GM23338 (cell line): ENCODE data around the gene OTUD1.

Experiments used
- EZH2 ChIP-seq: fragments of 200-600 bp; sonication (generic); IDR thresholded peaks from one replicate; pipeline ENCODE4 v1.8.0; 2017; ENCODE audit warnings: antibody characterized with exemption, mild to moderate bottlenecking, low read depth; ENCODE audit not compliant: unreplicated experiment
- JUNB ChIP-seq: IDR thresholded peaks from one replicate; pipeline ENCODE4 v1.6.1; 2016; ENCODE audit warnings: antibody characterized with exemption; ENCODE audit not compliant: unreplicated experiment
- POLR2AphosphoS5 ChIP-seq: IDR thresholded peaks from 2 replicates; pipeline ENCODE4 v1.6.1; 2016; ENCODE audit warnings: antibody characterized with exemption, low read depth
- STAT1 ChIP-seq: IDR thresholded peaks from one replicate; pipeline ENCODE4 v1.6.1; 2016; ENCODE audit warnings: antibody characterized with exemption; ENCODE audit not compliant: unreplicated experiment
- TF ChIP-seq, protein P1 (sequence below), 2 experiments: fragments of 200-600 bp in 1 of 2; sonication (generic) in 1 of 2; conservative IDR thresholded peaks; 2 replicates each; pipeline versions ENCODE4 v1.5.1 to v1.6.1; 2016 to 2017; ENCODE audit warnings: antibody characterized with exemption in 2 of 2, low read depth in 2 of 2, mild to moderate bottlenecking in 2 of 2, moderate library complexity in 1 of 2
- TF ChIP-seq, protein P2 (sequence below): IDR thresholded peaks from 2 replicates; pipeline ENCODE4 v1.6.1; 2016; ENCODE audit warnings: antibody characterized with exemption
- TF ChIP-seq, protein P3 (sequence below): IDR thresholded peaks from one replicate; pipeline ENCODE4 v1.6.1; 2018; ENCODE audit warnings: antibody characterized with exemption; ENCODE audit not compliant: unreplicated experiment

DNA sequence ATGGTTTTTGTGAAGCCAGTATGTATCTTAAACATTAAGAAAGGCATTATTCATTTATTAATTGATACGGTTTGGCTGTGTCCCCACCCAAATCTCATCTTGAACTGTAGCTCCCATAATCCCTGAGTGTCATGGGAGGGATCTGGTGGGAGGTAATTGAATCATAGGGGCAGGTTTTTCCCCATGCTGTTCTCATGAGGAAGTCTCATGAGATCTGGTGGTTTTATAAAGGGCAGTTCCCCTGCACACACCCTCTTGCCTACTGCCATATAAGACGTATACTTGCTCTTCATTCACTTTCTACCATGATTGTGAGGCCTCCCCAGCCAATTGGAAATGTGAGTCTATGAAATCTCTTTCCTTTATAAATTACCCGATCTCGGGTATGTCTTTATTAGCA lies 28.1 kb downstream of the OTUD1 start:
- TF ChIP-seq, protein P1, sequence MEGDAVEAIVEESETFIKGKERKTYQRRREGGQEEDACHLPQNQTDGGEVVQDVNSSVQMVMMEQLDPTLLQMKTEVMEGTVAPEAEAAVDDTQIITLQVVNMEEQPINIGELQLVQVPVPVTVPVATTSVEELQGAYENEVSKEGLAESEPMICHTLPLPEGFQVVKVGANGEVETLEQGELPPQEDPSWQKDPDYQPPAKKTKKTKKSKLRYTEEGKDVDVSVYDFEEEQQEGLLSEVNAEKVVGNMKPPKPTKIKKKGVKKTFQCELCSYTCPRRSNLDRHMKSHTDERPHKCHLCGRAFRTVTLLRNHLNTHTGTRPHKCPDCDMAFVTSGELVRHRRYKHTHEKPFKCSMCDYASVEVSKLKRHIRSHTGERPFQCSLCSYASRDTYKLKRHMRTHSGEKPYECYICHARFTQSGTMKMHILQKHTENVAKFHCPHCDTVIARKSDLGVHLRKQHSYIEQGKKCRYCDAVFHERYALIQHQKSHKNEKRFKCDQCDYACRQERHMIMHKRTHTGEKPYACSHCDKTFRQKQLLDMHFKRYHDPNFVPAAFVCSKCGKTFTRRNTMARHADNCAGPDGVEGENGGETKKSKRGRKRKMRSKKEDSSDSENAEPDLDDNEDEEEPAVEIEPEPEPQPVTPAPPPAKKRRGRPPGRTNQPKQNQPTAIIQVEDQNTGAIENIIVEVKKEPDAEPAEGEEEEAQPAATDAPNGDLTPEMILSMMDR (conservative IDR thresholded peaks at IDR 0.05; ENCODE audit: low read depth in 2 of 2): no peak
- TF ChIP-seq, protein P2, sequence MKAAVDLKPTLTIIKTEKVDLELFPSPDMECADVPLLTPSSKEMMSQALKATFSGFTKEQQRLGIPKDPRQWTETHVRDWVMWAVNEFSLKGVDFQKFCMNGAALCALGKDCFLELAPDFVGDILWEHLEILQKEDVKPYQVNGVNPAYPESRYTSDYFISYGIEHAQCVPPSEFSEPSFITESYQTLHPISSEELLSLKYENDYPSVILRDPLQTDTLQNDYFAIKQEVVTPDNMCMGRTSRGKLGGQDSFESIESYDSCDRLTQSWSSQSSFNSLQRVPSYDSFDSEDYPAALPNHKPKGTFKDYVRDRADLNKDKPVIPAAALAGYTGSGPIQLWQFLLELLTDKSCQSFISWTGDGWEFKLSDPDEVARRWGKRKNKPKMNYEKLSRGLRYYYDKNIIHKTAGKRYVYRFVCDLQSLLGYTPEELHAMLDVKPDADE: no peak
- TF ChIP-seq, protein P3, sequence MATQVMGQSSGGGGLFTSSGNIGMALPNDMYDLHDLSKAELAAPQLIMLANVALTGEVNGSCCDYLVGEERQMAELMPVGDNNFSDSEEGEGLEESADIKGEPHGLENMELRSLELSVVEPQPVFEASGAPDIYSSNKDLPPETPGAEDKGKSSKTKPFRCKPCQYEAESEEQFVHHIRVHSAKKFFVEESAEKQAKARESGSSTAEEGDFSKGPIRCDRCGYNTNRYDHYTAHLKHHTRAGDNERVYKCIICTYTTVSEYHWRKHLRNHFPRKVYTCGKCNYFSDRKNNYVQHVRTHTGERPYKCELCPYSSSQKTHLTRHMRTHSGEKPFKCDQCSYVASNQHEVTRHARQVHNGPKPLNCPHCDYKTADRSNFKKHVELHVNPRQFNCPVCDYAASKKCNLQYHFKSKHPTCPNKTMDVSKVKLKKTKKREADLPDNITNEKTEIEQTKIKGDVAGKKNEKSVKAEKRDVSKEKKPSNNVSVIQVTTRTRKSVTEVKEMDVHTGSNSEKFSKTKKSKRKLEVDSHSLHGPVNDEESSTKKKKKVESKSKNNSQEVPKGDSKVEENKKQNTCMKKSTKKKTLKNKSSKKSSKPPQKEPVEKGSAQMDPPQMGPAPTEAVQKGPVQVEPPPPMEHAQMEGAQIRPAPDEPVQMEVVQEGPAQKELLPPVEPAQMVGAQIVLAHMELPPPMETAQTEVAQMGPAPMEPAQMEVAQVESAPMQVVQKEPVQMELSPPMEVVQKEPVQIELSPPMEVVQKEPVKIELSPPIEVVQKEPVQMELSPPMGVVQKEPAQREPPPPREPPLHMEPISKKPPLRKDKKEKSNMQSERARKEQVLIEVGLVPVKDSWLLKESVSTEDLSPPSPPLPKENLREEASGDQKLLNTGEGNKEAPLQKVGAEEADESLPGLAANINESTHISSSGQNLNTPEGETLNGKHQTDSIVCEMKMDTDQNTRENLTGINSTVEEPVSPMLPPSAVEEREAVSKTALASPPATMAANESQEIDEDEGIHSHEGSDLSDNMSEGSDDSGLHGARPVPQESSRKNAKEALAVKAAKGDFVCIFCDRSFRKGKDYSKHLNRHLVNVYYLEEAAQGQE: no peak
- TF ChIP-seq EZH2 (no peak), JUNB (no peak), POLR2AphosphoS5 (no peak), STAT1 (no peak)
